Vein endothelial cell (primary cell): Measurements from ENCODE around the gene SRP54. TPM values are rescaled to one million over a fixed set of nuclear protein-coding genes. Genes with fewer than 3 reads are reported as not detected.

Experiments used
- total RNA-seq: library from RNA; depleted of rRNA; stranded (reverse); fragments of >200 nt; gene quantifications from 2 replicates; pipeline ENCODE4 v1.2.3, GENCODE V29; 2012

Gene SRP54
- 62.4 and 67.4 TPM in 2 replicates for total RNA-seq

DNA sequence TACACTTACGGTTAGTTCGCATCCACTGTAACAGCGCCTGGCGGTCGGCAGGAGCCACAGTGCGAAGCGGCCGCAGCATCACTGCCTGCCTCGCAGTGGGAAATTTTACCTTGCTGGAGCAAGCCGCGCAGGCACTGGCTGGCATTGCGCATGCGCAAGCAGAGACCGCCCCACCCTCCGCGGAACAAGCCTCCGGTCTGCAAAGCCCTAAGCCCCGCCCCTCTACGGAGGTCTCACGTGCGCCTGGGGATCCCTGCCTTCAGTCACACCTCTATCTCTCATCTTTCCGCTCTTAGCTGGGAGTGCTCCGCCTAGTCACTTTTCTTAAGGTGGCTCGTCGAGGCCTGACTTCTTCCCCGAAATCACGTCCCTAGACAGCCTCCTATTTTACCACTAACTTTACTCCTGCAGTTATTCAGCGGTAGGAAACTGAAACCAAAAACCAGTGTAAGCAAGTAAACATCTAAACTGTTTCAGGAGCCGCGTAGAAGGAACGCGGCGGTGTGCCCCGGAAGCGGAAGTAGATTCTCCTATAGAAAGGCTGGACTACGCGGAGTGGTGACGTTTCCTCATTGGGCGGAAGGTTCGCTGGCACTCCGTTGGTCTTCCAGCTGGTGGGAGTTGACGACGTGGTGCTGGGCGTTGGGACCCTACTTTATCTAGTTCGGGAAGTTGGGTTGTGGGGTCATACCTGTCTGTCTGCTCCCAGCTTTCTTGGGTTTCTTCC, at the start of gene SRP54:
TSS of gene SRP54 (plus strand) at position 572 of the 727 bp plus-strand sequence. CDS start 13,718 bp downstream, outside the sequence.

DNA sequence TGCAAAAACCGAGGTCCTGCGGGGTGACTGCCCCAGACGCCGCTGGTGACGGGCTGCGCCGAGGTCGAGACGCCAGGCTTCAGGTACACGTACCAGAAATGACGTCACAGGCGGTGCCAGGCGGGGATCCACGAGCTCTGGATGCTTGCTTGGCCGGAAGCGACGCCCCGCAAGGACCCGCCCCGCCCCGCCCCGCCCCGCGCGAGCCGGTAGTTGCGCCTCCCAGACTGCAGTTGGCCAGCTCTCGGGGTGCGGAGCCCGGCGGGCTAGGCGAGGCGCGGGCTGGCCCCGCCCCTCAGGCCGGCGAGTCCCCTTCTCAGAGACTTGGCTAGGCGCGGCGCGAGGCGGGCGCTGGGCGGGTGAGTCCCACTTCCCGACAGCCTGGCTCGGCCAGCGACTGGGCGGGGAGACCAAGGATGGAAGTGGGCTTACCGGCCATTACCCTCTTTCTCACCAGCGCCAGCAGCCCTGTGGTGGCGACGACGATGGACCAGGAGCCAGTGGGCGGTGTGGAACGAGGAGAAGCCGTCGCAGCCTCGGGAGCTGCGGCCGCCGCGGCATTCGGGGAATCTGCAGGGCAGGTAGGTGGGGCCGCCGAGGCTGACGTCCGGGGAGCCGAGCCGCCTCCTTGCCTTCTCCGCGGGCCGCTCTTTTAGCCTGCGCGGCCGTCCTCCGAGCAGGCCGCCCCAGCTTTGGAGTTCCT, 63.4 kb downstream of the SRP54 start, which contains the start of gene FAM177A1:
TSS of gene FAM177A1 (plus strand) at position 225 of the 703 bp plus-strand sequence. CDS start at position 417, 192 bp downstream.

Other genes with a start within 250 kb of the SRP54 start
- gene BAZ1A, start 107.6 kb upstream of the SRP54 start, total RNA-seq: 36.9 and 44.0 TPM in 2 replicates
- gene FAM177A1, start 63.3 kb downstream of the SRP54 start, total RNA-seq: 22.4 and 22.9 TPM in 2 replicates
- 36.6 and 37.7 TPM in 2 replicates for gene PPP2R3C, start 139.0 kb downstream of the SRP54 start, total RNA-seq
- 43.8 and 57.2 TPM in 2 replicates for gene PRORP, start 139.6 kb downstream of the SRP54 start, total RNA-seq